ENCODE data around the gene RALGAPA2.

DNA sequence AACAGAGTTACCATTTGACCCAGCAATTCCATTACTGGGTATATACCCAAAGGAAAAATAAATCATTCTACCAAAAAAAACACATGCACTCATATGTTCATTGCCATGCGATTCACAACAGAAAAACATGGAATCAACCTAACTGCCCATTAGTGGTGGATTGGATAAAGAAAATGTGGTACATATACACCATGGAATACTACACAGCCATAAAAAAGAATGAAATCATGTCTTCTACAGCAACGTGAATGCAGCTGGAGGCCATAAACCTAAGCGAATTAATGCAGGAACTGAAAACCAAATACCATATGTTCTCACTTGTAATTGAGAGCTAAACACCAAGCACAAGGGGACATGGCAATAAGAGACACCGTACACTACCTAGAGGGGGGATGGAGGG lies 12.5 kb downstream of the RALGAPA2 start:
- TF ChIP-seq, protein P1, sequence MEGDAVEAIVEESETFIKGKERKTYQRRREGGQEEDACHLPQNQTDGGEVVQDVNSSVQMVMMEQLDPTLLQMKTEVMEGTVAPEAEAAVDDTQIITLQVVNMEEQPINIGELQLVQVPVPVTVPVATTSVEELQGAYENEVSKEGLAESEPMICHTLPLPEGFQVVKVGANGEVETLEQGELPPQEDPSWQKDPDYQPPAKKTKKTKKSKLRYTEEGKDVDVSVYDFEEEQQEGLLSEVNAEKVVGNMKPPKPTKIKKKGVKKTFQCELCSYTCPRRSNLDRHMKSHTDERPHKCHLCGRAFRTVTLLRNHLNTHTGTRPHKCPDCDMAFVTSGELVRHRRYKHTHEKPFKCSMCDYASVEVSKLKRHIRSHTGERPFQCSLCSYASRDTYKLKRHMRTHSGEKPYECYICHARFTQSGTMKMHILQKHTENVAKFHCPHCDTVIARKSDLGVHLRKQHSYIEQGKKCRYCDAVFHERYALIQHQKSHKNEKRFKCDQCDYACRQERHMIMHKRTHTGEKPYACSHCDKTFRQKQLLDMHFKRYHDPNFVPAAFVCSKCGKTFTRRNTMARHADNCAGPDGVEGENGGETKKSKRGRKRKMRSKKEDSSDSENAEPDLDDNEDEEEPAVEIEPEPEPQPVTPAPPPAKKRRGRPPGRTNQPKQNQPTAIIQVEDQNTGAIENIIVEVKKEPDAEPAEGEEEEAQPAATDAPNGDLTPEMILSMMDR (IDR thresholded peaks at IDR 0.05), result no peak
- TF ChIP-seq POLR2AphosphoS5 (IDR thresholded peaks at IDR 0.05), result no peak
- no peak for TF ChIP-seq POLR2A (IDR thresholded peaks at IDR 0.05)

All from breast epithelium (tissue), 3 donors.